Calu3 (cell line): ENCODE data around the gene AKAP13. TPM values are rescaled to one million over a fixed set of nuclear protein-coding genes. Genes with fewer than 3 reads are reported as not detected.
"Not testable (repeated sequence)": the region's sequence is repeated elsewhere in the genome, so short reads cannot be mapped to it uniquely, and the experiment has no call there.

Source experiments
- BruUV-seq: library from RNA; stranded (reverse); fragments of 400-500 nt; replicated peaks from 2 replicates; lab custom pipeline; 2021; lab: Mats Ljungman, UMichigan
- CTCF ChIA-PET: fragments of 300-600 bp; sonication (Branson Sonifier 250); formaldehyde crosslinking; loops from one replicate; lab custom pipeline; 2022; ENCODE audit warnings: antibody characterized with exemption; lab: Charles Lee
- DNase-seq: peaks from one replicate; pipeline ENCODE4 v3.0.0; 2022
- H3K27ac Mint-ChIP-seq: one replicate; pipeline ENCODE4 v1.8.0; 2022; ENCODE audit warnings: mixed read lengths; ENCODE audit not compliant: unreplicated experiment
- H3K27me3 Mint-ChIP-seq: one replicate; pipeline ENCODE4 v1.8.0; 2022; ENCODE audit warnings: mixed read lengths; ENCODE audit not compliant: unreplicated experiment
- H3K36me3 Mint-ChIP-seq: one replicate; pipeline ENCODE4 v1.8.0; 2022; ENCODE audit warnings: mild to moderate bottlenecking, moderate library complexity, mixed read lengths; ENCODE audit not compliant: insufficient read depth, unreplicated experiment
- H3K4me1 Mint-ChIP-seq: one replicate; pipeline ENCODE4 v1.8.0; 2022; ENCODE audit warnings: mild to moderate bottlenecking, low read depth, mixed read lengths; ENCODE audit not compliant: unreplicated experiment
- H3K4me3 Mint-ChIP-seq: one replicate; pipeline ENCODE4 v1.8.0; 2022; ENCODE audit warnings: mild to moderate bottlenecking, low read depth, moderate library complexity, mixed read lengths; ENCODE audit not compliant: unreplicated experiment
- H3K9me3 Mint-ChIP-seq: one replicate; pipeline ENCODE4 v1.8.0; 2022; ENCODE audit warnings: low read depth, mixed read lengths; ENCODE audit not compliant: unreplicated experiment
- intact Hi-C: fragments of 100-400 bp; cut with micrococcal nuclease; formaldehyde crosslinking; loops from one replicate; pipeline ENCODE4 v1.10.0; 2022; ENCODE audit not compliant: unreplicated experiment
- total RNA-seq: library from RNA; stranded (reverse); gene quantifications from 2 replicates; pipeline ENCODE4 v1.2.3, GENCODE V29; 2022
- TF ChIP-seq, protein P1 (sequence below): fragments of 200-600 bp; IDR thresholded peaks from one replicate; pipeline ENCODE4 v1.8.0; 2022; ENCODE audit warnings: antibody characterized with exemption; ENCODE audit not compliant: unreplicated experiment

AKAP13 gene
- total RNA-seq, 1 experiment from 2014 or later = 145 TPM

- H3K36me3 Mint-ChIP-seq = peaks cover 29% of the 10 kb centered on the region
- no peaks in the 10 kb centered on the region for H3K9me3 Mint-ChIP-seq
- H3K4me3 Mint-ChIP-seq = no peak overlapping the region
- no TSS peak for BruUV-seq
- intact Hi-C loops = no loop called here
- DNase-seq = no peak
- no peak overlapping the region for H3K27ac Mint-ChIP-seq
- CTCF ChIA-PET = interaction anchor here (0.6 to 1.3 kb wide), 3 partner anchors 11 to 68 kb away, joined by 3 to 5 read pairs (median 5); no protein-coding TSS in a partner anchor
- TF ChIP-seq, protein P1, sequence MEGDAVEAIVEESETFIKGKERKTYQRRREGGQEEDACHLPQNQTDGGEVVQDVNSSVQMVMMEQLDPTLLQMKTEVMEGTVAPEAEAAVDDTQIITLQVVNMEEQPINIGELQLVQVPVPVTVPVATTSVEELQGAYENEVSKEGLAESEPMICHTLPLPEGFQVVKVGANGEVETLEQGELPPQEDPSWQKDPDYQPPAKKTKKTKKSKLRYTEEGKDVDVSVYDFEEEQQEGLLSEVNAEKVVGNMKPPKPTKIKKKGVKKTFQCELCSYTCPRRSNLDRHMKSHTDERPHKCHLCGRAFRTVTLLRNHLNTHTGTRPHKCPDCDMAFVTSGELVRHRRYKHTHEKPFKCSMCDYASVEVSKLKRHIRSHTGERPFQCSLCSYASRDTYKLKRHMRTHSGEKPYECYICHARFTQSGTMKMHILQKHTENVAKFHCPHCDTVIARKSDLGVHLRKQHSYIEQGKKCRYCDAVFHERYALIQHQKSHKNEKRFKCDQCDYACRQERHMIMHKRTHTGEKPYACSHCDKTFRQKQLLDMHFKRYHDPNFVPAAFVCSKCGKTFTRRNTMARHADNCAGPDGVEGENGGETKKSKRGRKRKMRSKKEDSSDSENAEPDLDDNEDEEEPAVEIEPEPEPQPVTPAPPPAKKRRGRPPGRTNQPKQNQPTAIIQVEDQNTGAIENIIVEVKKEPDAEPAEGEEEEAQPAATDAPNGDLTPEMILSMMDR = no peak
- H3K4me1 Mint-ChIP-seq = no peaks in the 10 kb centered on the region
- H3K27me3 Mint-ChIP-seq = no peaks in the 10 kb centered on the region
Measured at GRCh38 chr15:85657132-85657531, 276.7 kb downstream of the AKAP13 start.

- no peak overlapping the region for H3K27ac Mint-ChIP-seq
- CTCF ChIA-PET = no interaction called here
- no TSS peak for BruUV-seq
Measured at GRCh38 chr15:85658816-85659215, 278.4 kb downstream of the AKAP13 start.

GRCh38 chr15:85661859-85662258 is 281.5 kb downstream of the AKAP13 start:
- Mint-ChIP-seq H3K9me3 (no peaks in the 10 kb centered on the region), H3K36me3 (peaks cover 27% of the 10 kb centered on the region), H3K27ac (no peak overlapping the region), H3K27me3 (no peaks in the 10 kb centered on the region), H3K4me1 (peaks cover 7% of the 10 kb centered on the region), H3K4me3 (no peak overlapping the region)
- intact Hi-C loops = loop anchor here (5.0 to 10.0 kb wide), 2 partner anchors 120 to 367 kb away; no protein-coding TSS in a partner anchor
- TF ChIP-seq, protein P1 = no peak
- BruUV-seq = no TSS peak
- CTCF ChIA-PET = no interaction called here
- DNase-seq = no peak

More at GRCh38 chr15:85658816-85659215, 278.4 kb downstream of the AKAP13 start:
- H3K4me1 Mint-ChIP-seq = no peaks in the 10 kb centered on the region
- no peaks in the 10 kb centered on the region for H3K9me3 Mint-ChIP-seq
- DNase-seq = no peak
- TF ChIP-seq, protein P1 = no peak
- H3K36me3 Mint-ChIP-seq = peaks cover 22% of the 10 kb centered on the region
- H3K4me3 Mint-ChIP-seq = no peak overlapping the region
- intact Hi-C loops = no loop called here
- no peaks in the 10 kb centered on the region for H3K27me3 Mint-ChIP-seq

GRCh38 chr15:85665677-85666076 is 285.3 kb downstream of the AKAP13 start:
- H3K9me3 Mint-ChIP-seq, H3K4me3 Mint-ChIP-seq, H3K27me3 Mint-ChIP-seq, H3K27ac Mint-ChIP-seq, BruUV-seq, CTCF ChIA-PET, DNase-seq: not testable (repeated sequence)
- Mint-ChIP-seq H3K4me1 (peaks cover 24% of the 10 kb centered on the region), H3K36me3 (peaks cover 42% of the 10 kb centered on the region)
- intact Hi-C loops = loop anchor here (5.0 to 10.0 kb wide), 2 partner anchors 173 to 371 kb away; no protein-coding TSS in a partner anchor
